HCT116 (cell line): ENCODE results near the gene CCDC30. TPM values are rescaled to one million over a fixed set of nuclear protein-coding genes. Genes with fewer than 3 reads are reported as not detected.

Experiments used
- ATAC-seq: fragments of 200-7000 bp; cut with Tn5 transposase; 2 replicates; pipeline ENCODE4 v1.9.1; 2020; ENCODE audit warnings: mild to moderate bottlenecking, moderate library complexity
- BruUV-seq: library from RNA; stranded (reverse); fragments of 400-500 nt; replicated peaks from 2 replicates; lab custom pipeline; 2021; lab: Mats Ljungman, UMichigan
- CTCF ChIA-PET: fragments of 300-600 bp; sonication (Branson Sonifier 250); formaldehyde crosslinking; loops from one replicate; lab custom pipeline; 2021; ENCODE audit warnings: antibody characterized with exemption; lab: Charles Lee
- POLR2A ChIA-PET: fragments of 300-600, 350-600 bp; sonication (Branson Sonifier 250); formaldehyde crosslinking; loops from one replicate; lab custom pipeline; 2021; ENCODE audit warnings: antibody characterized with exemption; lab: Charles Lee
- RAD21 ChIA-PET, 2 experiments: fragments of 300-600 bp; sonication (Branson Sonifier 250); formaldehyde crosslinking; loops; one replicate each; lab custom pipeline; 2023; ENCODE audit warnings: low total read pairs in 2 of 2; ENCODE audit not compliant: uncharacterized antibody in 2 of 2, unreplicated experiment in 2 of 2, low non-redundant PET in 1 of 2; lab: Charles Lee
- DNase-seq: peaks from one replicate; pipeline ENCODE4 v3.0.0-alpha.2; 2010; ENCODE audit warnings: low read depth, low spot score
- H2AFZ ChIP-seq: fragments of 200-600 bp; shearing (Covaris generic), sonication (generic); 2 replicates; pipeline ENCODE4 v1.6.1; 2017; ENCODE audit warnings: low read depth, mixed run types, mixed read lengths, antibody characterized with exemption, low read length; ENCODE audit not compliant: poor library complexity, severe bottlenecking
- H3K27ac ChIP-seq: 2 replicates; pipeline ENCODE4 v1.5.1; 2012; ENCODE audit warnings: low read depth, low read length
- H3K27me3 ChIP-seq: fragments of 200-600 bp; sonication (generic); 2 replicates; pipeline ENCODE4 v1.6.1; 2016; ENCODE audit warnings: mixed run types, low read length, mixed read lengths; ENCODE audit not compliant: insufficient read depth
- H3K36me3 ChIP-seq, 2 experiments: fragments of 200-500 bp in 1 of 2; fragments of 200-600 bp in 1 of 2; sonication (Bioruptor generic) in 1 of 2; sonication (generic) in 1 of 2; 2 replicates each; pipeline versions ENCODE4 v1.5.1 to v1.6.1; 2014 to 2016; ENCODE audit warnings: low read length in 2 of 2, inconsistent platforms in 1 of 2, mixed read lengths in 1 of 2, mixed run types in 1 of 2; ENCODE audit not compliant: insufficient read depth in 2 of 2, control insufficient read depth in 1 of 2
- H3K4me1 ChIP-seq, 2 experiments: fragments of 200-600 bp in 1 of 2; sonication (generic) in 1 of 2; 2 replicates each; pipeline versions ENCODE4 v1.5.1 to v1.6.1; 2012 to 2017; ENCODE audit warnings: low read length in 2 of 2, inconsistent platforms in 1 of 2, mild to moderate bottlenecking in 1 of 2, mixed read lengths in 1 of 2, mixed run types in 1 of 2, moderate library complexity in 1 of 2; ENCODE audit not compliant: insufficient read depth in 2 of 2, control insufficient read depth in 1 of 2
- H3K4me2 ChIP-seq: fragments of 200-600 bp; sonication (generic); 2 replicates; pipeline ENCODE4 v1.6.1; 2017; ENCODE audit warnings: mixed run types, low read length, mixed read lengths
- H3K4me3 ChIP-seq, 2 experiments: fragments of 200-600 bp in 1 of 2; sonication (generic) in 1 of 2; replicated peaks in 1 of 2; 2 replicates each; pipeline ENCODE4 v1.5.1; 2011 to 2016; ENCODE audit warnings: low read length in 2 of 2, control low read depth in 1 of 2, low read depth in 1 of 2, mild to moderate bottlenecking in 1 of 2, mixed read lengths in 1 of 2, mixed run types in 1 of 2
- H3K79me2 ChIP-seq: fragments of 200-600 bp; sonication (generic); 2 replicates; pipeline ENCODE4 v1.6.1; 2017; ENCODE audit warnings: mild to moderate bottlenecking, mixed run types, low read length, moderate library complexity, mixed read lengths; ENCODE audit not compliant: insufficient read depth
- H3K9ac ChIP-seq: fragments of 200-600 bp; sonication (generic); 2 replicates; pipeline ENCODE4 v1.6.1; 2016; ENCODE audit warnings: low read length, mixed read lengths
- H3K9me2 ChIP-seq: fragments of 200-600 bp; sonication (generic), shearing (Covaris generic); 2 replicates; pipeline ENCODE4 v1.6.1; 2017; ENCODE audit warnings: mixed run types, mild to moderate bottlenecking, moderate library complexity; ENCODE audit not compliant: insufficient read depth
- H3K9me3 ChIP-seq, 2 experiments: fragments of 200-500 bp in 1 of 2; fragments of 200-600 bp in 1 of 2; sonication (Bioruptor generic) in 1 of 2; sonication (generic) in 1 of 2; 2 replicates each; pipeline ENCODE4 v1.6.1; 2014 to 2017; ENCODE audit warnings: low read length in 2 of 2, mixed read lengths in 2 of 2, inconsistent platforms in 1 of 2, low read depth in 1 of 2, mild to moderate bottlenecking in 1 of 2, mixed run types in 1 of 2, moderate library complexity in 1 of 2; ENCODE audit not compliant: control insufficient read depth in 1 of 2, insufficient read depth in 1 of 2
- H4K20me1 ChIP-seq: fragments of 200-600 bp; sonication (generic), shearing (Covaris generic); 2 replicates; pipeline ENCODE4 v1.6.1; 2017; ENCODE audit warnings: mixed run types, mild to moderate bottlenecking, moderate library complexity; ENCODE audit not compliant: insufficient read depth
- EZH2phosphoT487 ChIP-seq: fragments of 200-600 bp; IDR thresholded peaks from 2 replicates; pipeline ENCODE4 v1.6.1; 2018; ENCODE audit warnings: antibody characterized with exemption, borderline replicate concordance
- FOSL1 ChIP-seq: IDR thresholded peaks from 2 replicates; pipeline ENCODE4 v1.6.1; 2012; ENCODE audit warnings: low read depth
- JUND ChIP-seq: IDR thresholded peaks from 2 replicates; pipeline ENCODE4 v1.6.1; 2012
- POLR2A ChIP-seq: IDR thresholded peaks from 2 replicates; pipeline ENCODE4 v1.7.0; 2011; ENCODE audit warnings: borderline replicate concordance; ENCODE audit not compliant: insufficient read depth, insufficient read length; ENCODE audit errors: extremely low read depth
- RAD21 ChIP-seq: IDR thresholded peaks from 2 replicates; pipeline ENCODE4 v1.6.1; 2012; ENCODE audit warnings: low read depth, mild to moderate bottlenecking
- REST ChIP-seq: IDR thresholded peaks from 2 replicates; pipeline ENCODE4 v1.6.1; 2012; ENCODE audit warnings: low read depth
- SRF ChIP-seq: IDR thresholded peaks from 2 replicates; pipeline ENCODE4 v1.6.1; 2012; ENCODE audit warnings: low read depth
- TCF7L2 ChIP-seq: IDR thresholded peaks from 2 replicates; pipeline ENCODE4 v1.7.0; 2011; ENCODE audit warnings: borderline replicate concordance, inconsistent platforms; ENCODE audit not compliant: insufficient read depth, insufficient read length; ENCODE audit errors: extremely low read depth
- intact Hi-C: fragments of 100-400 bp; cut with micrococcal nuclease; formaldehyde crosslinking; loops from 2 replicates; pipeline ENCODE4 v1.10.0; 2022
- total RNA-seq: library from RNA; stranded (reverse); gene quantifications from one replicate; pipeline ENCODE4 v1.2.1, GENCODE V29; 2021; ENCODE audit not compliant: unreplicated experiment

The CCDC30 gene
- total RNA-seq, 1 experiment from 2014 or later = 2.0 TPM

GRCh38 chr1:42592811-42593210, 129.7 kb downstream of the CCDC30 start:
- Histone ChIP-seq H3K4me1 (no peaks in the 10 kb centered on the region), H3K27ac (no peak overlapping the region), H4K20me1 (no peaks in the 10 kb centered on the region), H3K79me2 (no peaks in the 10 kb centered on the region), H3K4me3 (no peak overlapping the region), H3K9me3 (peaks cover 7 to 13% of the 10 kb centered on the region in 2 experiments; a peak in 3 of 4 replicates), H3K36me3 (no peaks in the 10 kb centered on the region), H3K4me2 (no peak overlapping the region), H2AFZ (no peak overlapping the region), H3K9me2 (no peaks in the 10 kb centered on the region), H3K27me3 (no peaks in the 10 kb centered on the region), H3K9ac (no peak overlapping the region)
- POLR2A ChIA-PET = no interaction called here
- DNase-seq = no peak
- CTCF ChIA-PET = no interaction called here
- no TSS peak for BruUV-seq
- no peak for ATAC-seq
- TF ChIP-seq RAD21 (no peak), TCF7L2 (no peak), JUND (no peak), SRF (no peak), FOSL1 (no peak), EZH2phosphoT487 (no peak), REST (no peak), POLR2A (no peak)
- intact Hi-C loops = no loop called here
- RAD21 ChIA-PET = no interaction called here
